Superior temporal gyrus (tissue), 1 donor: ENCODE results near the gene SPATA12.
A peak's percentile ranks its signal among the peaks of the same experiment; 100 is the strongest.

ENCODE experiments used
- DNase-seq: peaks from one replicate; pipeline ENCODE4 v3.0.0-alpha.2; 2016; ENCODE audit errors: extremely low spot score

SPATA12 gene

GRCh38 chr3:57060089-57060821, at the start of gene SPATA12:
Gene SPATA12 (plus strand): TSS chr3:57060664. CDS start chr3:57073695, 13,031 bp downstream.
- DNase-seq: peak; percentile 76

DNA sequence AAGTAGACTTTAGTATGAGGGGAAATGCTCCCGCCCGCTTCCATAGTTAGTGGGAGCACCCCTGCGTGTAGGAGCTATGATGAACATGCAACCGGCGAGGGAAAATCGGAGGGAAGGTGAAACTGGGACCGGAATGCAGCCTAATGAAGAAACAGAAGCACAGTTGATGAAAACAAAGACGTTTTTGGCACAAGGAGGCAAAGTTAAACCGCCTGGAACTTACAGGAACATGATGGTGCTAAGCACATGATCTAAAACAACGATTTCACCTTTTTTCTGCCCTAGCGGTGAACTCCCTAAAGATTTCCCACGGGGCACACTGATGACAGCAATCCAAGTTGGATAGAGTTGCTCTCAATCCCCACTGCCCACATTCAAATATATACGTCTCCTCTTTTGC, 49.4 kb upstream of the SPATA12 start:
- DNase-seq: no peak

DNA sequence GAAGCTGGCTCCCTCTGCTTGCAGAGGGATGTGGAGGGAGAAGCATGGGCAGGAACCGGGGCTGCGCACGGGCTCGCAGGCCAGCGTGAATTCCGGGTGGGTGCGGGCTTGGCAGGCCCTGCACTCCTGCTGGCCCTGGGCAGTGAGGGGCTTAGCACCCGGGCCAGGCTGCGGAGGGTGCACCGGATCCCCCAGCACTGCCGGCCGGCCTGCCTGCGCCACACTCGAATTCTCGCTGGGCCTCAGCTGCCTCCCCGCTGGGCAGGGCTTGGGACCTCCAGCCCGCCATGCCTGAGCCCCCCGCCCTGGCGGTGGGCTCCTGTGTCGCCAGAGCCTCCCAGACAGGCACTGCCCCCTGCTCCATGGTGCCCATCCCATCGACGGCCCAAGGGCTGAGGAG, 47.6 kb upstream of the SPATA12 start:
- no peak for DNase-seq

- no peak for DNase-seq
Observed at GRCh38 chr3:57015350-57015729, 45.1 kb upstream of the SPATA12 start.

DNA sequence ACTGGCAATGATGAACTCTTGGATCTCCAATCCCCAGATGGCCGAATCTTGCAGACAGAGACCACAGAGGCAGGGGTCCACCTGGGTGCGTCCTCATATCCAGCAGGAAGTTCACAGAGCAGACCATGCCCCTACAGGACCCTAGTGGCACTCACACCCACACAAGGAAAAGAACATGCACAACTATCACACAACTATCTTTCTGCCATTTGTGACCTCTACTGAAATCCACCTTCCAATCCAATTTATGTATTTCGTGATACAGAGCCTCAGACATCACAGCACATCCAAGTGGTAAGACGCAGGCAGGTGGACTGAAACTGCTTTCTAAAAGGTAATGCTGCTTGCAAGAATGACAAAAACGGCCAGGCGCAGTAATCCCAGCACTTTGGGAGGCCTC, 44.6 kb upstream of the SPATA12 start:
- DNase-seq: no peak

GRCh38 chr3:57017459-57017845, 43.0 kb upstream of the SPATA12 start:
- DNase-seq: peak; percentile 95

- DNase-seq: no peak
Observed at GRCh38 chr3:57018246-57018645, 42.2 kb upstream of the SPATA12 start.

- DNase-seq: no peak
Observed at GRCh38 chr3:57019057-57019456, 41.4 kb upstream of the SPATA12 start.

GRCh38 chr3:57025237-57025636, 35.2 kb upstream of the SPATA12 start:
- no peak for DNase-seq

GRCh38 chr3:57026944-57027343, 33.5 kb upstream of the SPATA12 start:
- DNase-seq: no peak

GRCh38 chr3:57029383-57029782, 31.1 kb upstream of the SPATA12 start:
- no peak for DNase-seq

GRCh38 chr3:57029924-57030323, 30.5 kb upstream of the SPATA12 start:
- no peak for DNase-seq

- no peak for DNase-seq
Observed at GRCh38 chr3:57030721-57031120, 29.7 kb upstream of the SPATA12 start.

DNA sequence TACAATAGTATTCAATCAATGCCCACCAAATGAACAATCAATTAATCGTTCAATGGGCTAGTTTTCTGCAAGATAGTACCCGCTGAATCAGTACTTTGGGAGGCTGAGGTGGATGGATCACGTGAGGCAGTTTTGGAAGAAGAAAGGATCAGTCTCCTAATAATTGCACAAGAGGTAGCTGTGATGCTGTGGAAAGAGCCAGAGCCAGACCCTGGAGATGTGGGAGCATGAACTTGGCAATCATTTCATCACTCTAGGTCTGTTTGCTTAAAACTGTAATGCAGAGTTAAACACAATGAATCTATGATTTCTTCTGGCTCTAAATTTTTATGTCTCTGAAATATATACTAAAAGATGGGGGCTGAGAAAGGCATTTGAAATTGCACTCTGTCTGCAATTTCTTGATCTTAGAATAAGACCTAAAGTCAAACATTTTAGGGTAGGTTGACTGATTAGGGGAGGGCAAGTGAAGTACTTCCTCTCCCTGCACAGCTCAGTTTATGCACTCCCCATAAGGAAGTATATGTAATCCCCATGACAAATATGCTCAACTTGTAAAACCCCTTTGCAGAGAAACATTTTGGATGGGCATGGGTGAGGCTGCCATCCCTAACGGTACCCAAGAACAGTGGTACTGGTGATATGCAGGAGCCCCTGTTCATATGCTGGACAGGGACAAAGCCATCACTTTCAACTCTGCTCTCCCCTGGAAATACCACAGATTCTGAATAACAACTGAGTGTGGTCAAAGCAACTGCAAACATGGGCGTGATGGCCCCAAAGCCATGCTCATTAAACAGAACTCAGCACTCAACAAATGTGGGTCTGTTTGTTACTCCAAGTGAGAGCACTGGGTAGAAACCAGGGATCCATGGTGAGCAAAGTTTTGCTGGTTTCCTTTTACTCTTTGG, 28.6 kb upstream of the SPATA12 start:
- DNase-seq: no peak

DNA sequence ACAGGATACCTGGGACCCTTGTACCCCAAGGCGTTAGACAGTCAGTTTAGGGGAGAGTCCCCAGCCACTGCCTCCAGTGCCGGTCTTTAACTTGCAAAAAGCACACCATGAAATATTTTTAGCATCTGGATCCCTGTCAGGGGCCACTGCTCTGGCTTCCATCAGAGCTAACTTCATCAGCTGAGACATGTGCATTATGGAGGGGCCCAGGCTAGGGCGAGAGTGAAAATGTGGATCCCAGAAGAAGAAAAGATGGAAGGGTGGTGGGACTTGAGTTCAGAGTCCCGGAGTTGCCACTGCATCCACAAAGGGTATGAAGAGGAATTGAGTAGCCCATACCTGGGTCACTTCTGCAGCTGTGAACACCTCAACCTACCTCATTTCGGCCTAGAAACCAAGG, 23.5 kb upstream of the SPATA12 start:
- DNase-seq: no peak

GRCh38 chr3:57038466-57039164, 21.8 kb upstream of the SPATA12 start:
- no peak for DNase-seq

DNA sequence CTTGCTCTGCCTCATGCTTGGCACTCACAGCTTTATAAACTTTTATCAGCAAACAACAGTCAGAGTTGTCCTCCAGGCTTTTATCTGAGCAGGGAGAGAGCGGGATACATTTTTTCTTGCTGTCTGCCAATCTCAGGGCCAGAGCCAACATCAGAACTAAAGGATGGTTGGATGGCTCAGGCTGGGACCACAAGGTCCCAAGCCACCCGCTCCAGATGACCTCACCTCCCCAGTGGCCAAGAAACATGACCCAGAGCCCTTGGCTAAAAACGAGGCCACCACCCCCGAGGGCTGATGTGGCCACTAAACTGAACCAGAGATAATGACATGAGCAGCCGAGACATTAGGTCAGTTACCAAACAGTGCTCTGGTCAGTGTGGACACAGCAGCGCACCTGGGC, 18.8 kb upstream of the SPATA12 start:
- no peak for DNase-seq

- no peak for DNase-seq
Observed at GRCh38 chr3:57043518-57043917, 16.9 kb upstream of the SPATA12 start.

DNA sequence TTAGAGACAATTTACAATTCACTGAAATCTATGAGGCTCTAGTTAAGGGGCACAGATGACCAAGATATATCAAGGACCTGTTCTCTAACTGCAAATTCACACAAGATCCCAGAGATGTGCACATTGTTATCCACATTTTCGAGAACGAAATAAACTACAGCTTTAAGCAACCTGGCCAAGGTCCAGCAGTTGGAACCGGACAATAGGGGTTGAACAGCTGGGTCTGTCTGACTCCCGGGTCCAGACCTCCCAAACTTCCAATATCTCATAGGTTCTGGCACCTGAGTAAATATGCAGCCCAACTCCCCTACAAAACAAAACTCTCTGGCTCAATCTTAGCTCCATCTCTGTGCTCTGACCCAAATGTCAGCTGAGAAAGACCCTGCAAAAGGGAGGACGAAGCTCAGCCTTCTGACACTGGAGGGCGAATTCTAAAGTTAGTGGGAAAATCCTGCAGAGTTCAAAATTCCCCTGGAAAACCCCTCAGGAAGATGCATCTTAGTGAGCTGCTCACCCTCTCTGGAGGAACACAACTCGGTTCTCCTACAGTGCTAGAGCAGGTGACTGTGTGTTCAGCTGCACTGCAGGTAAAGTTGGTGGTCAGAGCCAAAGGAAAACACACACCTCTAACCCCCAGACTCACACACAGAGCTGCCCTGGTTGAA, 14.2 kb upstream of the SPATA12 start:
- no peak for DNase-seq

DNA sequence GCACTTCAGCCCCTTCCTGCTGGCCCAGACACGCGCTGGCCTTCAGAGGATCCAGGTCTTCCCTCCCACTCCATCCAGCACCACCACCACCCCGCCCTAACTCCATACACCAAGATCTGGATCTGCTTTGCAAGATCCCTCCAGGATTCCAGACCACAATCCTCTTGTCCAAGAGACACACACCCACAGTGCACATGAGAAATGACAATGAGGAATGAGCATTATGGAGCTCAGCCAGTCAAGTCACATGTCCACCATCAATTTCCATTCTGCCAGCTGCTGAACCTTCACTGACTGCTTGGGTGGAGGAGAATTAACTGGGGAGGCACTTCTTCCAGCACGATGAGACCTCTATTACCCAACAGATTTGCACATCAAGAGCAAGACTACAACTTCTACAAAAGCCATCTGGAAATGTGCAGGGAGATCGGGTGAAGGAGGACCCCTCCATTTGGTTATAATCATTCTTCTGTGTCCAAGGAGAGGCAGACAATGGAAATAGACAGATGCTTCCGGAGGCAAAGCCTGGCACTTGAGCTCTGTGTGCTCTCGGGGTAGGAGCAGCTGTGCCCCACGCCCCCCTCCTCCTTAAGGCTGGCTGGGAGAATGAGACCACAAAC, 12.3 kb upstream of the SPATA12 start:
- peak; percentile 82 for DNase-seq

GRCh38 chr3:57048728-57049127, 11.7 kb upstream of the SPATA12 start:
- DNase-seq: no peak
